KMS-11 (cell line): Measurements from ENCODE around the gene DOK3.

Experiments
- H2AFZ ChIP-seq: fragments of 200-600 bp; sonication (generic); 2 replicates; pipeline ENCODE4 v1.6.1; 2016; ENCODE audit warnings: antibody characterized with exemption, mixed run types, low read depth
- H3K27ac ChIP-seq: fragments of 200-600 bp; sonication (generic); 2 replicates; pipeline ENCODE4 v1.6.1; 2016; ENCODE audit warnings: mild to moderate bottlenecking, mixed run types
- H3K27me3 ChIP-seq: fragments of 200-600 bp; sonication (generic); 2 replicates; pipeline ENCODE4 v1.6.1; 2017; ENCODE audit warnings: mild to moderate bottlenecking, low read depth, mixed run types, moderate library complexity; ENCODE audit not compliant: insufficient read depth
- H3K36me3 ChIP-seq: fragments of 200-600 bp; sonication (generic); 2 replicates; pipeline ENCODE4 v1.6.1; 2017; ENCODE audit warnings: mild to moderate bottlenecking, mixed run types; ENCODE audit not compliant: insufficient read depth
- H3K4me1 ChIP-seq: fragments of 200-600 bp; sonication (generic); 2 replicates; pipeline ENCODE4 v1.6.1; 2016; ENCODE audit warnings: mild to moderate bottlenecking, low read depth, mixed run types; ENCODE audit not compliant: poor library complexity, severe bottlenecking
- H3K4me2 ChIP-seq: fragments of 200-600 bp; sonication (generic); 2 replicates; pipeline ENCODE4 v1.7.0; 2016; ENCODE audit warnings: mild to moderate bottlenecking, mixed run types
- H3K4me3 ChIP-seq: fragments of 200-600 bp; sonication (generic); IDR thresholded peaks from 2 replicates; pipeline ENCODE4 v1.6.1; 2017; ENCODE audit warnings: low read depth, low read length, mixed read lengths; ENCODE audit not compliant: insufficient read depth
- H3K79me2 ChIP-seq: fragments of 200-600 bp; sonication (generic); 2 replicates; pipeline ENCODE4 v1.6.1; 2016; ENCODE audit warnings: low read depth, mixed run types; ENCODE audit not compliant: insufficient read depth
- H3K9ac ChIP-seq: fragments of 200-600 bp; sonication (generic); 2 replicates; pipeline ENCODE4 v1.6.1; 2016; ENCODE audit warnings: mild to moderate bottlenecking, mixed run types
- H4K20me1 ChIP-seq: fragments of 200-600 bp; sonication (generic); 2 replicates; pipeline ENCODE4 v1.6.1; 2016; ENCODE audit warnings: mild to moderate bottlenecking, mixed run types; ENCODE audit not compliant: insufficient read depth
- CTCF ChIP-seq: fragments of 200-600 bp; sonication (generic); conservative IDR thresholded peaks from 2 replicates; pipeline ENCODE4 v1.6.1; 2017; ENCODE audit warnings: low read depth, mild to moderate bottlenecking, antibody characterized with exemption, low read length, moderate library complexity, mixed read lengths

The DOK3 gene

GRCh38 chr5:177466861-177467260 is 42.8 kb downstream of the DOK3 start:
- Histone ChIP-seq H4K20me1 (no peaks in the 10 kb centered on the region), H3K9ac (no peak overlapping the region), H3K27ac (no peak overlapping the region), H3K4me2 (no peak overlapping the region), H3K79me2 (no peaks in the 10 kb centered on the region), H3K36me3 (no peaks in the 10 kb centered on the region), H3K27me3 (no peaks in the 10 kb centered on the region), H3K4me3 (no peak overlapping the region), H3K4me1 (peaks cover 5% of the 10 kb centered on the region), H2AFZ (no peak overlapping the region)
- TF ChIP-seq CTCF, result no peak

- H3K27me3 ChIP-seq, result no peaks in the 10 kb centered on the region
- no peaks in the 10 kb centered on the region for H3K36me3 ChIP-seq
- no peaks in the 10 kb centered on the region for H4K20me1 ChIP-seq
- H3K27ac ChIP-seq, result no peak overlapping the region
- no peak for TF ChIP-seq CTCF
- H3K4me3 ChIP-seq, result no peak overlapping the region
- H3K4me2 ChIP-seq, result no peak overlapping the region
- H3K9ac ChIP-seq, result no peak overlapping the region
- H3K4me1 ChIP-seq, result no peaks in the 10 kb centered on the region
- no peaks in the 10 kb centered on the region for H3K79me2 ChIP-seq
- H2AFZ ChIP-seq, result no peak overlapping the region
Measured at GRCh38 chr5:177465044-177465443, 44.6 kb downstream of the DOK3 start.

GRCh38 chr5:177462021-177462670 is 47.5 kb downstream of the DOK3 start:
- no peak overlapping the region for H3K4me2 ChIP-seq
- no peak overlapping the region for H2AFZ ChIP-seq
- no peaks in the 10 kb centered on the region for H3K36me3 ChIP-seq
- no peak overlapping the region for H3K27ac ChIP-seq
- no peaks in the 10 kb centered on the region for H3K79me2 ChIP-seq
- H3K9ac ChIP-seq, result no peak overlapping the region
- TF ChIP-seq CTCF, result no peak
- peaks cover 1% of the 10 kb centered on the region for H3K4me1 ChIP-seq
- no peaks in the 10 kb centered on the region for H3K27me3 ChIP-seq
- no peaks in the 10 kb centered on the region for H4K20me1 ChIP-seq
- no peak overlapping the region for H3K4me3 ChIP-seq

GRCh38 chr5:177459819-177460628 is 49.6 kb downstream of the DOK3 start:
- no peaks in the 10 kb centered on the region for H3K79me2 ChIP-seq
- no peaks in the 10 kb centered on the region for H4K20me1 ChIP-seq
- H3K4me3 ChIP-seq, result no peak overlapping the region
- TF ChIP-seq CTCF, result no peak
- H3K4me2 ChIP-seq, result no peak overlapping the region
- no peaks in the 10 kb centered on the region for H3K36me3 ChIP-seq
- H3K27me3 ChIP-seq, result no peaks in the 10 kb centered on the region
- H3K9ac ChIP-seq, result no peak overlapping the region
- no peak overlapping the region for H3K27ac ChIP-seq
- H3K4me1 ChIP-seq, result peaks cover 7% of the 10 kb centered on the region
- H2AFZ ChIP-seq, result no peak overlapping the region
